Measurements from ENCODE around the gene PDZD4.

Gene PDZD4

DNA sequence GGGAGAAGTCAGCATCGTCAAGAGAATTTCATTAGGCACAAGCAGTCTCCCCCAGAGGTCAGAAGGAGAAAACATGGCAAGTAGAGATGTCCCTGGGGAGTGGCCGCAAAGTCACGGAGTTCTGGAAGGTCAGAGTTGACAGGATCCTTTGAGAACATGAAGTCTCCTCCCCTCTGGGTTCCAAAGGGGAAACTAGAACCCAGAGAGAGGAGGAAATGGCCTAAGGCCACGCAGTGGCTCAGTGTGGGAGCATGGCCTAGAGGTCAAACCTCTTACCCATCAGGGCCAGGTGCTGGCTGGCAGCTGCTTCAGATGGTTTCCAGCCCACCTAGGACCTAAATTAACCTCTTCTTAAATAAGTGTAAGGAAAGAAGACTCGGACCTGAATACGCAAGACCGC, 37.1 kb downstream of the PDZD4 start:
- Histone ChIP-seq H3K27me3 (replicated peaks; ENCODE audit: control insufficient read depth, insufficient read depth, low read length) (no peaks in the 10 kb centered on the region), H3K36me3 (ENCODE audit: control insufficient read depth, insufficient read depth, low read length, severe bottlenecking) (peaks cover 16% of the 10 kb centered on the region), H3K4me1 (ENCODE audit: control insufficient read depth, insufficient read depth, low read length) (peaks cover 18% of the 10 kb centered on the region), H3K9me3 (ENCODE audit: control insufficient read depth, low read length) (peaks cover 5% of the 10 kb centered on the region), H3K9ac (ENCODE audit: low read length) (peak overlapping the region; percentile 92), H3K4me3 (ENCODE audit: low read length) (peak overlapping the region; percentile 87)
- DNase-seq (ENCODE audit: low read depth), result peak; percentile 30

DNA sequence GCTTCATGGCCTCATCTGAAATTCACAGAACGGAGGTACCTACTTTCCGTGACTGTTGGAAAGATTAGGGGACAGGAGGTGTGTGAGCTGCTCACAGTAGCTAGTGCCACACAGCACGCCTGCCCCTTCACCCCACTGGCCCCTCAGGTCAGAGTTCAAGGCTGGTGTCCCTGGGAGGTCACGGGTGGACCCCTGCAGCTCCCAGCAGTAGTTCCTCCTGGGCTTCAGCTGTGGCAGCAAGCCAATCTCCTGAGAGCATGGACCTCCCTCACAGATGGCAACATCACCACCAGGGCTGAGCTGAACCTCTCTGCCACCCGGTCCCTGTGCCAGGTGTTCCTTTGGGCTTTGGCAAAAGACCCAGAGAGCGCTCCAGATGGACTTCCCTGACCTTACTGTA, 38.0 kb downstream of the PDZD4 start:
- no peaks in the 10 kb centered on the region for H3K27me3 ChIP-seq (replicated peaks; ENCODE audit: control insufficient read depth, insufficient read depth, low read length)
- peaks cover 11% of the 10 kb centered on the region for H3K36me3 ChIP-seq (ENCODE audit: control insufficient read depth, insufficient read depth, low read length, severe bottlenecking)
- H3K4me3 ChIP-seq (ENCODE audit: low read length), result no peak overlapping the region
- DNase-seq (ENCODE audit: low read depth), result no peak
- peaks cover 2% of the 10 kb centered on the region for H3K9me3 ChIP-seq (ENCODE audit: control insufficient read depth, low read length)
- no peak overlapping the region for H3K9ac ChIP-seq (ENCODE audit: low read length)
- peaks cover 18% of the 10 kb centered on the region for H3K4me1 ChIP-seq (ENCODE audit: control insufficient read depth, insufficient read depth, low read length)

DNA sequence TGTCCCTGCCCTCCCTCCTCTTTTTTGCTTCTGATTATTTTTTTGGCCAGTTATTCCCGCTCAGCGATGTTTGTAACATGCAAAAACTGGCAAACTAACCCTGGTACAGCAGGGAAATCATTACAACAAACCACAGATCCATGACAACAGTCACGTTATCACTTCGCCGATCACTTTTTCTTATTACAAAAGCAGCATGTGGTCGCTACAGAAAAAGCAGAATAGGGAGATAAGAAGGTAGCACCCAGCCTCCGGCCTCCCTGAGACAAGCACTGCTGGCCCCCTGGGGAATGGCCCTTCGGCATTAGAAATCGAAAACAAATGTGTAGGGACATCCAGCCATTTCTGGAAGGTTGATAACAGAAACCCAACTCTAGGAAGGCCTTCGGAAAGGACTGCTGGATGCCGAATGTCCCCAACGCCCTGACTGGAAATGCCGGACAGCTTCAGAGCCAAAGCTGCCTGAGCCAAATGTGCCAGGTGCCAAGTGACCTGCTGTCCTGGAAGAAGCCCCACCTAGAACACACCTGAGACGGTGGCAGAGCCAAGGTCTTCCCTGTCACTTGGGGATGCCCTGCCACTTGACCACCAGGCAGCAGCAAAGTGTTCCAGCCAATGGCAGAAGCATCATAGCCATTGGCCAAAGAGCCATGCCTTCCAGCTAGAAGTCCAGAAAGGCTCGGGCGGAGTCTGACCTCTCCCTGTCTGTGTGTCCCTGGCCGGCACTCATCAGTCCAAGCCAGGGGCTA, 39.1 kb downstream of the PDZD4 start:
- Histone ChIP-seq H3K9me3 (ENCODE audit: control insufficient read depth, low read length) (no peaks in the 10 kb centered on the region), H3K36me3 (ENCODE audit: control insufficient read depth, insufficient read depth, low read length, severe bottlenecking) (peaks cover 9% of the 10 kb centered on the region), H3K9ac (ENCODE audit: low read length) (no peak overlapping the region), H3K27me3 (replicated peaks; ENCODE audit: control insufficient read depth, insufficient read depth, low read length) (no peaks in the 10 kb centered on the region), H3K4me3 (ENCODE audit: low read length) (no peak overlapping the region), H3K4me1 (ENCODE audit: control insufficient read depth, insufficient read depth, low read length) (peaks cover 16% of the 10 kb centered on the region)
- no peak for DNase-seq (ENCODE audit: low read depth)

DNA sequence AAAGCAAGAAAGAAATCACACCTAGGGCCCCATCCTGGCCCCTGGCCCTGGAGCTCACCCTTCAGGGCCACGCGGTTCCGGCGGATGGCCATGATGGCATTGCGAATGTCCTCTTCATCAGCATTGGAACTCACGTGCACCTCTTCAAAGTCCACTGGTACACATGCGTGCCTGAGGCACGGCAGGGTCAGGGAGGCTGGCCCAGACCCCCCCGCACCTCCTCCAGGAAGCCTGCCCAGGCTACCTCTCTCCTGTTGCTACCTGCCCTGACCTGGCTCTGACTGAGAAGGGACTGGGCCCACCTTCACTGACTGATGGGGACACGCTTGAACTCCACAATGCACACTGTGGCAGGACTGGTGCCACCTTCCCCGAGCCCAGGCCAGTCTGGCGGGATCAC, 40.7 kb downstream of the PDZD4 start:
- DNase-seq (ENCODE audit: low read depth), result no peak
- no peak overlapping the region for H3K4me3 ChIP-seq (ENCODE audit: low read length)
- peaks cover 20% of the 10 kb centered on the region for H3K36me3 ChIP-seq (ENCODE audit: control insufficient read depth, insufficient read depth, low read length, severe bottlenecking)
- no peaks in the 10 kb centered on the region for H3K9me3 ChIP-seq (ENCODE audit: control insufficient read depth, low read length)
- no peaks in the 10 kb centered on the region for H3K27me3 ChIP-seq (replicated peaks; ENCODE audit: control insufficient read depth, insufficient read depth, low read length)
- H3K9ac ChIP-seq (ENCODE audit: low read length), result no peak overlapping the region
- H3K4me1 ChIP-seq (ENCODE audit: control insufficient read depth, insufficient read depth, low read length), result peaks cover 7% of the 10 kb centered on the region

DNA sequence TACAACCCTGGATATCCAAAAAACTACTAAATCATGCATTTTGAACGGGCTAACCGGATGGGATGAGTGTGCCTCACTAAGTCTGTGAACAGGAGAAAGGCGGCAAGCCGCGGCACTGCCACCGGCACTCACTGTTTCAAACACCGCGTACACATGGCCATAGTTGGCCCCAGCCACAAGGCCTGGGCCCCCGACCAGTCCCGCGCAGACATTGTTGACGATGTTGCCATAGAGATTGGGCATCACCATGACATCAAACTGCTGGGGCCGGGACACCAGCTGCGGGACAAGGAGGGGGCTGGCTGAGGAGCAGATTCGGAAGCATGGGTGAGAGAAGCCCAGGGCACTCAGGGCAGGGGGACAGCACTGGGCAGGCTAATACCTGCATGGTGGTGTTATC, 43.7 kb downstream of the PDZD4 start:
- Histone ChIP-seq H3K36me3 (ENCODE audit: control insufficient read depth, insufficient read depth, low read length, severe bottlenecking) (peaks cover 20% of the 10 kb centered on the region), H3K4me1 (ENCODE audit: control insufficient read depth, insufficient read depth, low read length) (no peaks in the 10 kb centered on the region), H3K27me3 (replicated peaks; ENCODE audit: control insufficient read depth, insufficient read depth, low read length) (no peaks in the 10 kb centered on the region), H3K4me3 (ENCODE audit: low read length) (no peak overlapping the region), H3K9ac (ENCODE audit: low read length) (no peak overlapping the region), H3K9me3 (ENCODE audit: control insufficient read depth, low read length) (no peaks in the 10 kb centered on the region)
- DNase-seq (ENCODE audit: low read depth), result no peak

DNA sequence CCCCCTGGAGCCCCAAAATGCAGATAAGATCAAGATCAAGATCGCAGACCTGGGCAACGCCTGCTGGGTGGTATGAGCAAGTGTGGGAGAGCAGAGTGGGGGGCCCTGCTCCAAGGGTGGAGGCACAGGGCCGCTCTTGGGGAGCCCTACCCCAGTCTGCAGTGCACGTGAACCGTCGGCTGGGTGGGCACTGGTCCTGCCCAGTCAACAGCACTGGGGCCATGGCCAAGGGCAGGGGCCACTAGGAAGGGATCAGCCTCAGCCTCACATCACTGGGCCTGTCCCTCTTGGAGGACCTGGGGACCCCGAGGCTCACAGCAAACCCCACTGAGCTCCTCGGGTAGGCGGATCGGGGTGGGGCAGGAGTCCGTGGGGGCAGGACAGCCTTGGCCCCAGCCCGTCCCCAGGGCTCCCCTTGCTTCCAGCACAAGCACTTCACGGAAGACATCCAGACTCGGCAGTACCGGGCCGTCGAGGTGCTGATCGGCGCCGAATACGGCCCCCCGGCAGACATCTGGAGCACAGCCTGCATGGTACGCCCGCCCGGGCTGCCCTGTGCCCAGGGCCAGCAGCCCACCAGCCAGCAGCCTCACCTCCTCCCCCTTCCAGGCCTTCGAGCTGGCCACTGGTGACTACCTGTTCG, 45.9 kb downstream of the PDZD4 start:
- DNase-seq (ENCODE audit: low read depth), result no peak
- Histone ChIP-seq H3K4me3 (ENCODE audit: low read length) (no peak overlapping the region), H3K36me3 (ENCODE audit: control insufficient read depth, insufficient read depth, low read length, severe bottlenecking) (peaks cover 16% of the 10 kb centered on the region), H3K4me1 (ENCODE audit: control insufficient read depth, insufficient read depth, low read length) (peaks cover 3% of the 10 kb centered on the region), H3K27me3 (replicated peaks; ENCODE audit: control insufficient read depth, insufficient read depth, low read length) (no peaks in the 10 kb centered on the region), H3K9ac (ENCODE audit: low read length) (no peak overlapping the region), H3K9me3 (ENCODE audit: control insufficient read depth, low read length) (no peaks in the 10 kb centered on the region)

DNA sequence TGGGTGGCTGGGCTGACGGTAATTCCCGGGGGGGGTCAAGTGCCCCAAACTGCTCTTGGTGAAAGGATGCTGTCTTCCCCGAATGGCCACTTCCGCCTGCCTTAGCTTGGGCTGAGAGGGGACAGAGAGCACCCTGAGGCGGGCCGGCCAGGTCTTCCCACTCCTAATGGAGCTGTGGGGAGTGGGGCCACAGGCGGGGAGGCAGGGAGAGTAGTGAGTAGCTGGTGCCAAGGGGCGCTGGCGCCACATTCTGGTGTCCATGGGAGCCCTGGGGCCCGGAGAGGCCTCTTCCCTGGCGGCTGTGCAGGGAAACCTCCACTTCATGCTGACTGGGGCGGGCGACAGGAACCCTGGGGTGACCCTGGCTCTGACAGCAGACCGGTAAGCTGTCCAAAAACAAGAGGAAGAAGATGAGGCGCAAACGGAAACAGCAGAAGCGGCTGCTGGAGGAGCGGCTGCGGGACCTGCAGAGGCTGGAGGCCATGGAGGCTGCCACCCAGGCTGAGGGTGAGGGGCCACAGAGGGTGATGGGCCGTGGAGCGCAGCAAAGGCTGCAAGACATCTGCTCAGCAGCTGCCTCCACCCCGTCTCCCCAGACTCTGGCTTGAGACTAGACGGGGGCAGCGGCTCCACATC, 46.8 kb downstream of the PDZD4 start:
- no peak for DNase-seq (ENCODE audit: low read depth)
- Histone ChIP-seq H3K9me3 (ENCODE audit: control insufficient read depth, low read length) (no peaks in the 10 kb centered on the region), H3K4me1 (ENCODE audit: control insufficient read depth, insufficient read depth, low read length) (peaks cover 3% of the 10 kb centered on the region)

DNA sequence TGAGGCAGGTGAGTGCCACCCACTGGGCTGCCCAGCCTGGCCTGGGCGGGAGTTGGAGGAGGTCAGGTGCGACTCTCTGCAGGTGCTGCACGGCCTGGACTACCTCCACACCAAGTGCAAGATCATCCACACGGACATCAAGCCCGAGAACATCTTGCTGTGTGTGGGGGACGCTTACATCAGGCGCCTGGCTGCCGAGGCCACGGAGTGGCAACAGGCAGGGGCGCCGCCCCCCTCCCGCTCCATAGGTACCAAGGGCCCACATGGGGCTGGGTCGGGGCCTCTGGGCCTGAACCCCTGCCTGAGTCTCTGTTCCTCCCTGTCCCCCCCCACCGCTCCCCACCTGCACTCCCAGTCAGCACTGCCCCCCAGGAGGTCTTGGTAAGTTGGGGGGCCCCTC, 47.5 kb downstream of the PDZD4 start:
- H3K9ac ChIP-seq (ENCODE audit: low read length), result no peak overlapping the region
- H3K27me3 ChIP-seq (replicated peaks; ENCODE audit: control insufficient read depth, insufficient read depth, low read length), result no peaks in the 10 kb centered on the region

More for the DNA sequence above, 46.8 kb downstream of the PDZD4 start:
- H3K36me3 ChIP-seq (ENCODE audit: control insufficient read depth, insufficient read depth, low read length, severe bottlenecking), result peaks cover 15% of the 10 kb centered on the region
- H3K4me3 ChIP-seq (ENCODE audit: low read length), result no peak overlapping the region
- no peaks in the 10 kb centered on the region for H3K27me3 ChIP-seq (replicated peaks; ENCODE audit: control insufficient read depth, insufficient read depth, low read length)
- H3K9ac ChIP-seq (ENCODE audit: low read length), result no peak overlapping the region

DNA sequence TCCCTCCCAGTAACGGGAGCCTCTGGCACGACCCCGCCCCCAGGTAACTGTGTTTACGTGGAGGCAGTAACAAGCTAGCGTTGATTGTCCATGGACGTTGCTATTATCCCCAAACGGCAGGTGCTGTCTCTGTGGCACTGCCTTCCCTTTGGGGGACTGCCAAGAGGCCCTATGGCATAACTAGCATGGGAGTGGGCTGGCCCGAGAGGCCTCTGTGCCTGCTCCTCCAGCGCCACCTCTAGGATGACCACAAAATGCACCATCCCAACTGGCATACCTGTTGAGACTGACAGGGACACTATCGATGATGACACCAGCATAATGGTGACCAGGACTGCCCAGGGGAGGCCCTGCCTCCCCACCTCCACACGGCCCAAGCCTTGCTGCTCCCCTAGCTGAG, 48.0 kb downstream of the PDZD4 start:
- Histone ChIP-seq H3K4me3 (ENCODE audit: low read length) (no peak overlapping the region), H3K9ac (ENCODE audit: low read length) (no peak overlapping the region), H3K4me1 (ENCODE audit: control insufficient read depth, insufficient read depth, low read length) (peaks cover 3% of the 10 kb centered on the region), H3K36me3 (ENCODE audit: control insufficient read depth, insufficient read depth, low read length, severe bottlenecking) (peaks cover 25% of the 10 kb centered on the region), H3K9me3 (ENCODE audit: control insufficient read depth, low read length) (no peaks in the 10 kb centered on the region), H3K27me3 (replicated peaks; ENCODE audit: control insufficient read depth, insufficient read depth, low read length) (no peaks in the 10 kb centered on the region)
- no peak for DNase-seq (ENCODE audit: low read depth)

More for the DNA sequence above, 47.5 kb downstream of the PDZD4 start:
- H3K9me3 ChIP-seq (ENCODE audit: control insufficient read depth, low read length), result no peaks in the 10 kb centered on the region
- peaks cover 3% of the 10 kb centered on the region for H3K4me1 ChIP-seq (ENCODE audit: control insufficient read depth, insufficient read depth, low read length)
- DNase-seq (ENCODE audit: low read depth), result no peak
- H3K36me3 ChIP-seq (ENCODE audit: control insufficient read depth, insufficient read depth, low read length, severe bottlenecking), result peaks cover 21% of the 10 kb centered on the region
- no peak overlapping the region for H3K4me3 ChIP-seq (ENCODE audit: low read length)

DNA sequence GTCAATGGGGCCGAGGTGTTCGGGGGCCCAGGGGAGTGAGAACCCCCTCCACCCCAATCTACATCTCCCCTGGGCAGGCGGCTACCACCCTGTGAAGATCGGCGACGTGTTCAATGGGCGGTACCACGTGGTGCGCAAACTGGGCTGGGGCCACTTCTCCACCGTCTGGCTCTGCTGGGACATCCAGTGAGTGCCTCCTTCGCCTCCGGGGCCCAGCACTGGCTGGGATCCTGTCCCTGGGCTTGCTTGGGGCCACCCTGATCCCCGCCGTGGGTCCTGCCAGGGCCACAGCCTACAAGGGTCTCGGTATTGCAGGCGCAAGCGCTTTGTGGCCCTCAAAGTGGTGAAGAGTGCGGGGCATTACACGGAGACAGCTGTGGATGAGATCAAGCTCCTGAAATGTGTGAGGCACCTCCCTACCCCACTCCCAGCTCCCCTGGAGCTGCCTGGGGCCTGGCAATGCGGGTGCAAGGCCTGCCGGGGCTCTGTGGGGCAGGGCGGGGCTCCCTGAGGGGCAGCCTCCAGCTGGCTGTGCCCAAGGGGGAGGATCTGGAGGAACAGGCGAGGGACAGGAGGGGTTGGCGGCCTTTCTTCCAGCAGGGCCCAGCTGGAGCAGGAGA, 48.8 kb downstream of the PDZD4 start:
- Histone ChIP-seq H3K9ac (ENCODE audit: low read length) (no peak overlapping the region), H3K36me3 (ENCODE audit: control insufficient read depth, insufficient read depth, low read length, severe bottlenecking) (peaks cover 24% of the 10 kb centered on the region), H3K4me3 (ENCODE audit: low read length) (no peak overlapping the region), H3K9me3 (ENCODE audit: control insufficient read depth, low read length) (no peaks in the 10 kb centered on the region), H3K27me3 (replicated peaks; ENCODE audit: control insufficient read depth, insufficient read depth, low read length) (no peaks in the 10 kb centered on the region), H3K4me1 (ENCODE audit: control insufficient read depth, insufficient read depth, low read length) (peaks cover 3% of the 10 kb centered on the region)
- no peak for DNase-seq (ENCODE audit: low read depth)
